NCI-H2107 (cell line): Measurements from ENCODE around the gene NAIP.
"Not testable (repeated sequence)": the region's sequence is repeated elsewhere in the genome, so short reads cannot be mapped to it uniquely, and the experiment has no call there.

Experiments used
- DNase-seq: peaks from one replicate; lab custom pipeline; 2025; lab: John Stamatoyannopoulos, UW

NAIP gene

DNA sequence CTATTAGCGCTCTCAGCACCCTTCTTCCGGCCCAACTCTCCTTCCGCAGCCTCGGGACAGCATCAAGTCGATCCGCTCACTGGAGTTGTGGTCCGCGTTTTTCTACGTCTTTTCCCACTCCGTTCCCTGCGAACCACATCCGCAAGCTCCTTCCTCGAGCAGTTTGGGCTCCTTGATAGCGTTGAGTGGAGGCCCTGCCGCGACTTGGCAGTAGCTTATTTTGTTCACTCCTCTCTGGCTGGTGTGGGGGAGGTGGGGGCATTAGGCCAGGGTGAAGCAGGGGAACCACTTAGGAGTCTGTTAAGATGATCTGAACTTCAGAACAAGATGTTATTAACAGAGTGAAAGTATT, 100.0 kb downstream of the NAIP start:
- not testable (repeated sequence) for DNase-seq
